HG03196 (cell line): ENCODE data around the gene MRPL10.

Source experiments
- ATAC-seq: cut with Tn5 transposase; IDR thresholded peaks from one replicate; pipeline ENCODE4 v1.9.1; 2021; ENCODE audit not compliant: unreplicated experiment

MRPL10 gene

GRCh38 chr17:47840001-47840741 is 8.8 kb upstream of the MRPL10 start:
- ATAC-seq, result no peak

DNA sequence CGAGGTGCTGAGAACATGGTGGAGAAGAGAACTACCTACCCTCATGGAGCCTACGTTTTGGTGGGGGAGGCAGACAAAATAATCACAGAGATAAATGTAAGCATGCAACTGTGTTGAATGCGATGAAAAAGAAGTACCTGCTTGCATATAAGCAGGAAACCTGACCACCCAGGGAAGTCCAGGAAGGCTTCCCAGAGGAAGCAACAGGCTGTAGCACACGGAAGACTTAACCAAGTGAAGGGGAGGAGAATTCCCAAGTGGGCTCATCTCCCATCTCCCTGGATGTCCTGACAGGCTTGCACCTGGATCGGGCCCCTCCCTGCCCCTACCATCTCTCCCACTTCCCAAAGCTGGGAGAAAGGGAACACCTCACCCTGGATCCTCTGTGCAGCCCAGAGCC is 7.7 kb upstream of the MRPL10 start:
- no peak for ATAC-seq

DNA sequence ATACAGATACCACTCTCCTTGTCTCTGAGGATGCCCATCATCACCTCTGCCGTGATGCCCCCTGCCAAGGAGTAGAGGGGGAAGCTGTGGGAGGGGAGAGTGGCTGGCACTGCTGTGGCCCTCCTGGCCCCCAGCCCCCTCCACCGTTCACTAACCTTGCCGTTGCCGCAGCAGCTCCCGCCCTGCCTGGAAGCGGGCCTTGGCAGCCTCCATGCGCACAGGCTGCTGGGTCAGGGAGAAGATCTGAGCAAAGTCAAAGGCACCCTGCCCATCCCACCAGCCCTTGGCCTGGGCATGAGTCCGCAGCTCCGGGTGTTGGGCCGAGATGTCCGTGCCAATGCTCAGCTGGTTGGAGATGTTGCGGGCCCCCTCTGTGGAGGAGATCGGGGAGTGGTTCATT is 7.3 kb upstream of the MRPL10 start:
- no peak for ATAC-seq

DNA sequence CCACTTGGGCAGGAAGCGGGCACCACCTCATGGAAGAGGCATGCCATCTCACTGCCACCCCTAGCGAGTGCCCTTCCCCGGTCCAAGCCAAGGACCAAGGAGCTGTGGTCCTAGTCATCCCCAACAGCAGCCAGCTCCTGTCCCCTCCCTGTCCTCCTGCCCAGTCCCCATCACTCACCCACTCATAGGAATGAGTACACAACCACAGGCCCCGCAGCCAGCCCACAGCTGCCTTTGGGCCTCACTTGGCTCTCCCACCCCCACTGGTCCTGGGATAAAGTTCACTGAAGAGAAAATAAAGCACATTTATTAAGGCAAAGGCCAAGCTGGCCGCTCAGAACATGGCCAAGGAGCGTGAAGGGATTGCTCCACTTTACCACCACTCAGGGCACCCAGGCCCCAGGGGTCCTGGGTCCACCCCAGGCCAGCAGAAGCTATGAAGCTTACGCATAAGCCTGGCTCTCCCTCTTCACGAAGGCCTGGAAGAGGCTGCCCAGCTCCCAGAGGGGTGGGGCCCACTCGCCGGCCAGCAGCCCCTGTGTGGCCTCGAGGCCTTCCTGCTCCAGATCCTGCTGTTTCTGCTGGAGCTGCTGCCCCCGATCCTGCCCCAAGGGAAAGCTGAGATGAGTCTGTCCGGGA is 6.2 kb upstream of the MRPL10 start:
- no peak for ATAC-seq

DNA sequence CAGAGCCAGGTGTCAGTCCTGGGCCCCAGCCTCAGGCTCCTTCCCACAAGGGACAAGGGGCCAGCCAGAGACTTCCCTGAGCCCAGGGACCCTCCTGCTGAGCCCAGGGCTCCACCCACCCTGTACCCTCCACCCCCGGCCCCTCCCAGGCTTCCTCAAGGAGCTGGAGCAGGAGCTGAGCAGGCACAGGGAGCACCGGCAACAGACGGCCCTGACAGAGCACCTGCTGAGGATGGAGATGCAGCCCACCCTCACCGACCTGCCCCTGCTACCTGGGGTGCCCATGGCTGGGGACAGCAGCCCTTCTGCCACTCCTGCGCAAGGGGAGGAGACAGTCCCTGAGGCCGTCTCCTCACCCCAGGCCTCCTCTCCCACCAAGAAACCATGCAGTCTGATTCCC is 5.3 kb upstream of the MRPL10 start:
- no peak for ATAC-seq

DNA sequence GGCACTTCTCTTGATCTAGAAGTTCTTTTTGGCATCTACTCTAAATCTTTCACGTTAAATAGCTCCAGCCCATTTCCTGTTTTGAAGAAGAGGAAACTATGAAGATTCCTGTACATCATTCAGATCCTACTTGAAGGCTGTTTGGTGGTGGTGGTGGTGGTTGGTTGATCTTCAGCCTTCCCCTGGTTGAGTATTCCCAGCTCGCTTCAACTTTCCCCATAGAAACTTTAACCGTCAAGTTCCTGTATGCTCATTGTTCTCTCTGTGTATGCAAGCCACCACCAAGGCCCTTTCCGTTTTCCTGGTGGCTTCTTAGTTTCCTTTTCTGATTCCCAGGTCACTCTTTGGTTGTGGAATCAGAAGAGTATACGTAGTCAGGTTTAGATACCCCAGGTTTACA is 3.4 kb upstream of the MRPL10 start:
- no peak for ATAC-seq

DNA sequence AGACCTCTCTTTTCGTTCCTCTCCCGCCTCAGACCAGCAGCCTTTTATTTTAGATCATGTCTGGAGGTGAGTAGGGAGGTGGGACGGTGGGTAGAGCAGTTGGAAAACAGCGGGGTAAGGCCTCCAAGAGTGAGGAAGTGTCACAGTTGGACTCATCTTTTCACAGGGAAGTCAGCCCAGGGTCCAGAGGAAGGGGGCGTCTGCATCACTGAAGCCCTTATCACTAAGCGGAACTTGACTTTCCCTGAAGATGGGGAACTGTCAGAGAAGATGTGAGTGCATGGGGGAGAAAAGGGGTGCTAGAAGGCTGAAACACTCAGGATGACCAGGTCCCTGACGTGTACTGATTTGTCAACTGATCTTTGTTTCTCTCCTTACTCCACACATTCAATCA is 590 bp upstream of the MRPL10 start:
- peak; percentile 16 for ATAC-seq

- ATAC-seq, result no peak
Measured at GRCh38 chr17:47830396-47831002, 842 bp downstream of the MRPL10 start.

DNA sequence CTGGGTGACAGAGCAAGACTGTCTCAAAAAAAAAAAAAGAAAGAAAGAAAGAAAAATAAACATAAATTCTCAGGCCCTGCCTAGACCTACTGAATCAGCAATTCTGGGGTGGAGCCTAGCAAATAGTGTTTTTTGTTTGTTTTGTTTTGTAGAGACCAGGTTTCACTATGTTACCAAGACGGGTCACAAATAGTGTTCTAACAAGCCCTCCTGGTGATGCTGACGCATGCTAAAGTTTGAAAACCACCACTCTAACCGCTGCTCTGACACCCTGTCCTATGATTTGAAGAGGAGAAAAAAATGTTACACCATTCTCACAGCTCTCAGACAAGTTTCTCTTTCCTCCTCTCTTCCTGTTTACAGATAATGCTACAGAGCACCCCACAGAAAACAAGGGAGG is 1.5 kb downstream of the MRPL10 start:
- no peak for ATAC-seq

GRCh38 chr17:47823519-47823918 is 7.8 kb downstream of the MRPL10 start:
- ATAC-seq, result no peak

- ATAC-seq, result no peak
Measured at GRCh38 chr17:47822785-47823184, 8.6 kb downstream of the MRPL10 start.

- peak; percentile 78 for ATAC-seq
Measured at GRCh38 chr17:47821424-47822391, 9.6 kb downstream of the MRPL10 start, which contains the start of gene OSBPL7. TSS of gene OSBPL7 (minus strand) at chr17:47821794. CDS start at chr17:47820278, 1,516 bp downstream.

GRCh38 chr17:47821031-47821423 is 10.3 kb downstream of the MRPL10 start:
- ATAC-seq, result no peak

DNA sequence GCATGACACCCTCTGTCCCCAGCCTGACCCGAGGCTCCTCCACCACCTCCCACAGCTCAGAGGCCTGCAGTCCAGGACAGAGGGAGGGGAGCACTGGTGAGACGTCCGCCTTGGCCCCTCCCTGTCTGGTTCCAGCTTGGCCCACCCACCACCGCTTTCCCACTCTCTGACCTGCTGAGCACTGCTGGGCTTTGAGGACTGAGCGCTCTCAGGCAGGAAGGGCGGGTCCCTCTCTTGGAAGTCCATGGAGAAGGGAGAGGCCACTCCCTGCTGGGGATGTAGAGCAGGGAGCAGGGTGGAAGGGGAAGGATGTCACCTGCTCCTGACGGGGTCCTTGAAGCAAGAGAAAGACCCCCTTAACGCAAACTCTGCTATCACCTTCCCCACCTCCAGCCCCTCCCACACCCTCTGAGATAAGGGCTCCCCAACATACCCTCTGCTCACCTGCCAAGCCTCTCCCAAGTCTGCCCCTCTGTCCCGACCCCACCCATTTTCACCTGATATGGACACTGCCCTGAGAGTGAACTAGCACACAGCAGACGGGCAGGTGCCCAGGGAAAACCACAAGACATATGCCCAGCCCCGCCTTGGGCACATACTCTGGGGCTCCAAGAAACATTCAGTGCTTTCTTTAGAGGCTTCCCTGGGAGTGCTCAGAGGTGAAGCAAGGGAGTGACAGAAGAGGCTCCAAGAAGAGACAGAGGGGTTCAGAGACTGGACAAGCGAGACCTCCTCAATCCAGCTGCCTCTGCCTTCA is 11.1 kb downstream of the MRPL10 start:
- ATAC-seq, result no peak

DNA sequence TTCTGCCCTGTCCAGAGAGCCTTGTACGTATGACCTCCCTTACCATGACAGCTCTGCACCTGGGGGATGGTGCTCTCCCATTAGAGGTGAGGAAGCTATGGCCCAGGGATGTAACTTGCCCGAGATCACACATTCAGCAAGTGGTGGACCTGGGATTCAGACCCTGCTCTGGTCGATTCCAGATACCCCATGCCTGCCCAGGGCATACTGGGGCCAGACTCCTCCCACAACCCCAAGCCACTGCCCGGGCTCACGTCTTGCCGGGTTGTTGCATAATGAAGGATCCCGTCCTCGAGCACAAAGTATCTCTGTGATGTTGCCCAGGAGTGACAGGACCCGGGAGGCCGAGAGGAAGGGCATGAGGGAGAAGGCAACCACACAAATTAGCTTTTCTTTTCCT is 11.9 kb downstream of the MRPL10 start:
- ATAC-seq, result no peak

- ATAC-seq, result no peak
Measured at GRCh38 chr17:47818002-47818695, 13.2 kb downstream of the MRPL10 start.

DNA sequence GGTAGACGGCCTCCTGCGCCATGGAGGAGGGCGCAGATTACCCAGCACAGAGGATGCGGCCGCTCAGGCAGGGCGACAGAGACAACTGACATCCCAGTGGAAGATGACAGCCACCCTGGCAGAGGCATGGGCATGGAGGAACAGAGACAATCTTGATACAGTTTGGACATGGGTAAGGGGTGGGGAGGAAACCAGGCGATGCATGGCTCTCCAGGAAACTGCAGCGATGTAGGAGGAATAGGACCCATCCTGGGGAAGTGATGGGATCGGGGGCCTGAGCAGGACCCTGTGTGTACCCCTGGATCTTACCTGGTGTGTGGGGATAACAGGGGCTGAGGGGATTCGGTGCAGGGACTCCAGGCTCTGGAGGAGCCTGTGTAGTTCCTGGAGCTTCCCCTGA is 14.4 kb downstream of the MRPL10 start:
- ATAC-seq, result no peak

DNA sequence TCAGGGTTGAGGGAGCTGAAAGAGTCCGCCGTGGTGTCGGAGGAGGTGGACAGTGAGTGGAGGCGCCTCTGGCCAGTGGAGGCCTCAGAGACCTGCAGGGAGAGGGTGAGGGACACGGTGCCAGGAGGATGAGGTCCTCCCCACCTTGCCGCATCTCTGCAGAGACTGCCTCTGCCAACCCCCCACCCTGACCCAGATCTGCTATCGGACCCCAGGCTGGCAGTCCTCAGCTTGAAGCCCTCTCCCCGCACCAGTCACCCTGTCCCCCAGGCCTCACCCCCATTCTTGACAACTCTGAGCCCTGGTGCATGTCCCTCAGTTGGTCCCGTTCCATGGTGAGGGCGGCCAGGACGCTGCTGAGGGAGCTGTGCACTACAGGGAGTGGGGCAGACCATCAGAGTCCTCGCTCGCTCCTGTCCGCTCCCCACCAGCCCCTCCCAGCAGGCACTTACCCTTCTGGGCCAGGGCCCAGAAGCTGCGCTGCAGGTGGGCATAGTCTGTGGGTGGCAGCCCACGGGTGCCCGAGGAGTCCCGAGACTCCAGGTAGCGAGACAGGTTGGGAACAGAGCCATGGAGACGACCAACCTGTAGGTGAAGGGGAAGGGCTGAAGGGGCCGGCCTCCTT is 15.1 kb downstream of the MRPL10 start:
- ATAC-seq, result no peak
